Astrocyte (in vitro differentiated cells and primary cell): ENCODE measurements around the gene LGR6. TPM values are rescaled to one million over a fixed set of nuclear protein-coding genes. Genes with fewer than 3 reads are reported as not detected.

Experiments
- DNase-seq: peaks from one replicate; pipeline ENCODE4 v3.0.0-alpha.2; 2010; ENCODE audit warnings: low read depth
- FAIRE-seq: peaks from 2 replicates; lab custom pipeline; 2011; peaks lifted over from hg19 to GRCh38; lab: Jason Lieb, UNC
- H2AFZ ChIP-seq: 2 replicates; pipeline ENCODE4 v1.6.0; 2012; ENCODE audit warnings: low read depth, low read length, inconsistent platforms
- H3K27ac ChIP-seq: 2 replicates; pipeline ENCODE4 v1.5.1; 2011; ENCODE audit warnings: low read depth, low read length, inconsistent platforms
- H3K27me3 ChIP-seq: 2 replicates; pipeline ENCODE4 v1.6.0; 2011; ENCODE audit warnings: low read length, inconsistent platforms; ENCODE audit not compliant: insufficient read depth
- H3K36me3 ChIP-seq: 2 replicates; pipeline ENCODE4 v1.5.1; 2011; ENCODE audit warnings: low read length, inconsistent platforms; ENCODE audit not compliant: insufficient read depth
- H3K4me1 ChIP-seq: 2 replicates; pipeline ENCODE4 v1.5.1; 2011; ENCODE audit warnings: low read length, inconsistent platforms; ENCODE audit not compliant: insufficient read depth
- H3K4me2 ChIP-seq: 2 replicates; pipeline ENCODE4 v1.6.0; 2012; ENCODE audit warnings: low read length, inconsistent platforms
- H3K4me3 ChIP-seq: 2 replicates; pipeline ENCODE4 v1.5.1; 2011; ENCODE audit warnings: low read depth, mild to moderate bottlenecking, low read length, inconsistent platforms; ENCODE audit not compliant: insufficient read depth
- H3K79me2 ChIP-seq: 2 replicates; pipeline ENCODE4 v1.6.0; 2012; ENCODE audit warnings: mild to moderate bottlenecking, low read length, inconsistent platforms; ENCODE audit not compliant: insufficient read depth
- H3K9ac ChIP-seq: 2 replicates; pipeline ENCODE4 v1.6.0; 2012; ENCODE audit warnings: mild to moderate bottlenecking, low read length, inconsistent platforms
- H3K9me3 ChIP-seq: 2 replicates; pipeline ENCODE4 v1.5.1; 2012; ENCODE audit warnings: low read depth, mild to moderate bottlenecking, low read length, inconsistent platforms; ENCODE audit not compliant: insufficient read depth
- H4K20me1 ChIP-seq: 2 replicates; pipeline ENCODE4 v1.6.0; 2012; ENCODE audit warnings: low read length, inconsistent platforms; ENCODE audit not compliant: insufficient read depth
- H3K27ac Mint-ChIP-seq: one replicate; pipeline ENCODE4 v1.8.0; 2021; ENCODE audit warnings: mild to moderate bottlenecking, mixed read lengths; ENCODE audit not compliant: unreplicated experiment
- H3K27me3 Mint-ChIP-seq: one replicate; pipeline ENCODE4 v1.8.0; 2021; ENCODE audit warnings: low read depth, mixed read lengths; ENCODE audit not compliant: unreplicated experiment
- H3K36me3 Mint-ChIP-seq: one replicate; pipeline ENCODE4 v1.8.0; 2021; ENCODE audit warnings: low read depth, mixed read lengths; ENCODE audit not compliant: unreplicated experiment
- H3K4me1 Mint-ChIP-seq: one replicate; pipeline ENCODE4 v1.8.0; 2021; ENCODE audit warnings: low read depth, mixed read lengths; ENCODE audit not compliant: unreplicated experiment
- H3K4me3 Mint-ChIP-seq: one replicate; pipeline ENCODE4 v1.8.0; 2021; ENCODE audit warnings: mild to moderate bottlenecking, moderate library complexity, mixed read lengths; ENCODE audit not compliant: unreplicated experiment
- H3K9me3 Mint-ChIP-seq: one replicate; pipeline ENCODE4 v1.8.0; 2021; ENCODE audit warnings: mild to moderate bottlenecking, mixed read lengths; ENCODE audit not compliant: unreplicated experiment
- EZH2 ChIP-seq: IDR thresholded peaks from 2 replicates; pipeline ENCODE4 v1.6.1; 2012; ENCODE audit warnings: mild to moderate bottlenecking, low read length, inconsistent platforms; ENCODE audit not compliant: insufficient read depth
- total RNA-seq: library from RNA; stranded (reverse); gene quantifications from 2 replicates; pipeline ENCODE4 v1.2.1, GENCODE V29; 2021
- TF ChIP-seq, protein P1 (sequence below): IDR thresholded peaks from 2 replicates; pipeline ENCODE4 v1.5.1; 2011; ENCODE audit warnings: low read depth, mild to moderate bottlenecking, inconsistent platforms, low read length, moderate library complexity; ENCODE audit not compliant: insufficient read depth

LGR6 gene
- total RNA-seq, 1 donor from 2014 or later: 0.27 TPM

GRCh38 chr1:202187041-202187671, 6.4 kb upstream of the LGR6 start:
- Mint-ChIP-seq H3K27me3 (peaks cover 41% of the 10 kb centered on the region), H3K9me3 (no peaks in the 10 kb centered on the region), H3K36me3 (no peaks in the 10 kb centered on the region), H3K27ac (no peak overlapping the region), H3K4me1 (peaks cover 1% of the 10 kb centered on the region), H3K4me3 (no peak overlapping the region)
- Histone ChIP-seq H2AFZ (no peak overlapping the region), H3K36me3 (no peaks in the 10 kb centered on the region), H3K9ac (no peak overlapping the region), H3K4me2 (no peak overlapping the region), H3K4me3 (no peak overlapping the region), H4K20me1 (no peaks in the 10 kb centered on the region), H3K9me3 (no peaks in the 10 kb centered on the region), H3K27me3 (no peaks in the 10 kb centered on the region), H3K27ac (no peak overlapping the region), H3K4me1 (no peaks in the 10 kb centered on the region), H3K79me2 (no peaks in the 10 kb centered on the region)
- FAIRE-seq: no peak
- TF ChIP-seq EZH2: no peak
- TF ChIP-seq, protein P1, sequence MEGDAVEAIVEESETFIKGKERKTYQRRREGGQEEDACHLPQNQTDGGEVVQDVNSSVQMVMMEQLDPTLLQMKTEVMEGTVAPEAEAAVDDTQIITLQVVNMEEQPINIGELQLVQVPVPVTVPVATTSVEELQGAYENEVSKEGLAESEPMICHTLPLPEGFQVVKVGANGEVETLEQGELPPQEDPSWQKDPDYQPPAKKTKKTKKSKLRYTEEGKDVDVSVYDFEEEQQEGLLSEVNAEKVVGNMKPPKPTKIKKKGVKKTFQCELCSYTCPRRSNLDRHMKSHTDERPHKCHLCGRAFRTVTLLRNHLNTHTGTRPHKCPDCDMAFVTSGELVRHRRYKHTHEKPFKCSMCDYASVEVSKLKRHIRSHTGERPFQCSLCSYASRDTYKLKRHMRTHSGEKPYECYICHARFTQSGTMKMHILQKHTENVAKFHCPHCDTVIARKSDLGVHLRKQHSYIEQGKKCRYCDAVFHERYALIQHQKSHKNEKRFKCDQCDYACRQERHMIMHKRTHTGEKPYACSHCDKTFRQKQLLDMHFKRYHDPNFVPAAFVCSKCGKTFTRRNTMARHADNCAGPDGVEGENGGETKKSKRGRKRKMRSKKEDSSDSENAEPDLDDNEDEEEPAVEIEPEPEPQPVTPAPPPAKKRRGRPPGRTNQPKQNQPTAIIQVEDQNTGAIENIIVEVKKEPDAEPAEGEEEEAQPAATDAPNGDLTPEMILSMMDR: no peak
- no peak for DNase-seq

- H3K9me3 Mint-ChIP-seq: no peaks in the 10 kb centered on the region
- H3K9me3 ChIP-seq: no peaks in the 10 kb centered on the region
- no peak overlapping the region for H2AFZ ChIP-seq
- H3K27ac Mint-ChIP-seq: no peak overlapping the region
- no peaks in the 10 kb centered on the region for H3K27me3 ChIP-seq
- H3K4me1 ChIP-seq: no peaks in the 10 kb centered on the region
- no peak for DNase-seq
- no peak overlapping the region for H3K4me3 Mint-ChIP-seq
- FAIRE-seq: no peak
- no peaks in the 10 kb centered on the region for H3K36me3 Mint-ChIP-seq
- no peak overlapping the region for H3K27ac ChIP-seq
- peaks cover 37% of the 10 kb centered on the region for H3K27me3 Mint-ChIP-seq
- H3K4me2 ChIP-seq: no peak overlapping the region
- no peaks in the 10 kb centered on the region for H3K36me3 ChIP-seq
- TF ChIP-seq, protein P1: no peak
- no peak for TF ChIP-seq EZH2
- H3K4me1 Mint-ChIP-seq: peaks cover 1% of the 10 kb centered on the region
- no peaks in the 10 kb centered on the region for H4K20me1 ChIP-seq
- H3K9ac ChIP-seq: no peak overlapping the region
- H3K79me2 ChIP-seq: no peaks in the 10 kb centered on the region
- H3K4me3 ChIP-seq: no peak overlapping the region
These were observed 5.7 kb upstream of the LGR6 start for GRCh38 chr1:202187697-202188407.
